HG02973 (cell line): ENCODE data around the gene TMEM107.
A peak's percentile ranks its signal among the peaks of the same experiment; 100 is the strongest.

ENCODE experiments used
- ATAC-seq: cut with Tn5 transposase; IDR thresholded peaks from one replicate; pipeline ENCODE4 v1.9.1; 2021; ENCODE audit warnings: moderate library complexity; ENCODE audit not compliant: unreplicated experiment

Gene TMEM107

GRCh38 chr17:8138672-8139371 lies 37.4 kb downstream of the TMEM107 start:
- peak; percentile 69 for ATAC-seq

GRCh38 chr17:8138374-8138671 lies 37.9 kb downstream of the TMEM107 start:
- ATAC-seq = peak; percentile 12

- peak; percentile 7 for ATAC-seq
Observed at GRCh38 chr17:8137645-8138373, 38.4 kb downstream of the TMEM107 start.

GRCh38 chr17:8133941-8134340 lies 42.2 kb downstream of the TMEM107 start:
- ATAC-seq = no peak

- no peak for ATAC-seq
Observed at GRCh38 chr17:8133399-8133798, 42.8 kb downstream of the TMEM107 start.

DNA sequence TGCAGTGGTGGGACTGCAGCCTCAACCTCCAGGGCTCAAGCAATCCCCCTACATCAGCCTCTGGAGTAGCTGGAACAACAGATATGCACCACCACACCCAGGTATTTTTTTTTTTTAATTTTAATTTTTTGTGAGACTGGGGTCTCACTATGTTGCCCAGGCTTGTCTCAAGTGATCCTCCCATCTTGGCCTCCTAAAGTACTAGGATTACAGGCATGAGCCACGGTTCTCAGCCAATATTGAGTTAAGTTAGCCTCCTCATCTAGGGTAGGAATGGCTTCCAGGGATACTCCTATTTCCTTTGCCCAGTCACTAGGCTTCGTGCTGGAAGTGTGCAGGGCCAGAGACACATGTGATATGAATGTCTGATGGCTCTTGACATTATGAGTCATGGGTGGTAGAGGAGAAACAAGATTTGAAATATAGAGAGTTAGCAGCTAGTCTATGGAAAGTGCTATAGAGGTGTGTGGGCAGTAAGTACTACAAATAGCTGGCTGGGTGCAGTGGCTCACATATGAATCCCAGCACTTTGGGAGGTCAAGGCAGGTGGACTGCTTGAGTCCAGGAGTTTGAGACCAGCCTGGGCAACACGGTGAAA lies 44.2 kb downstream of the TMEM107 start:
- no peak for ATAC-seq

GRCh38 chr17:8128125-8128784 lies 47.9 kb downstream of the TMEM107 start:
- ATAC-seq = no peak

DNA sequence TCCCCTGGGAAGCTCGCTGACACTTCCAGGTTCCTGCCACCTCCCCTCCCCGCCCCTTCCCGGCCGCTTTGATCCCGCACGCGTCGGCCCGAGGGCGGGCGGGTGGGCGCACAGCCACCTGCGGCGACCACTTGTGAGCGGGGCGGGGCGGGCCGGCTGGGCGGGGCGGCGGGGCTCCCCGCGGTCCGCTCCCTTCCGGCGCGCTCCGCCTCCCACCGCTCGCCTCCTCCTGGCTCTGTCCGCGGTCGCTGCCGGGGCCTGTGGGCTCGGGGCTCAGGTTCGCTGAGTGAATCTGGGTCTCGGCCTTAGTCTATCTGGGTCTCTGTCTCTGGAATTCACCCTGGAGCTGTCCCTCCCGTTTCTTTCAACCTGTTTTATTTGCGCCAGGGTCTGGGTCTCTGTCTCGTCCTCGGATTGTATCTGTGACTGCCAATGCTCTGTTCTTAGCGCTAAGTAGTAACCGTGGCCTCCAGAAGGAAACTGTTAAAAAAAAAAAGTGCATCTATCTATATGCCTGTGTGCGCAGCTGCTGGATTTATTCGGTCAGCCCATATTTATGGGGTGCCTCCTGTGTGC lies 49.6 kb downstream of the TMEM107 start:
- no peak for ATAC-seq

DNA sequence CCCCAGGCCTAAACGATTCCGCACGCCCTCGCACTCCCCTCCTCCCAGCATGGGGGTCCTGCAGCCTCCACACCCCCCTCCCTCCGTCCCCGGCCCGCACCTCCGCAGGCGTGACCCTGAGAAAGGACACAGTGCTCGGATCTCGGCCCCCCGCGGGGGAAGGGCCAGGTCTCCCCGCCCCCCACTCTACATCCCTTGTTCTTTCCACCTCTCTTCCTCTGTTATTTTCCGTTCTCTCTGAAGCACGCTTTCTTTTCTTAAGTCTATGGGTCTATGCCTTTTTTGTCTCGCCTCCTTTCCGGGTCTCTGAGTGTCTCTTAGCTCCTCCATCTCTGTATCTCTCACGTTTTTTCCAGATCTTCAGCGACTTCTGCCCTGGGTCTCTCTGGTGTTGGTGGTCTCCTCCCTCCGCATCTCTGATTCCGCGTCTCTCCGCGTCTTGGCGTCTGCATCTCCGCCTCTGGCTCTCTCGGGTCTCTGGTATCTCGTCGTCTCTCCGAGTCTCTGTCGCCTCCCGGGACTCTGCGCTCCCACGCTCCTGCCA lies 50.2 kb downstream of the TMEM107 start:
- ATAC-seq = no peak

GRCh38 chr17:8125154-8125946 lies 50.8 kb downstream of the TMEM107 start:
- no peak for ATAC-seq

GRCh38 chr17:8124350-8125153 lies 51.6 kb downstream of the TMEM107 start:
- no peak for ATAC-seq

GRCh38 chr17:8123695-8124349 lies 52.4 kb downstream of the TMEM107 start, which contains the start of gene HES7:
HES7 (minus strand) TSS chr17:8124106; CDS start chr17:8124084, 22 bp downstream.
- no peak for ATAC-seq

- no peak for ATAC-seq
Observed at GRCh38 chr17:8122924-8123694, 53.1 kb downstream of the TMEM107 start.
